Gastroesophageal sphincter (tissue), 3 donors: Measurements from ENCODE around the gene GSTM4.

Experiments used
- CTCF ChIP-seq, 4 experiments: fragments of 200-600 bp in 2 of 4; fragments of 450-650 bp in 2 of 4; sonication (generic) in 1 of 4; IDR thresholded peaks; one replicate each; pipeline ENCODE4 v1.5.1; 2017 to 2019; ENCODE audit warnings: antibody characterized with exemption in 4 of 4, mild to moderate bottlenecking in 2 of 4, moderate library complexity in 2 of 4
- EP300 ChIP-seq: sonication (generic); formaldehyde crosslinking; IDR thresholded peaks from one replicate; pipeline ENCODE4 v1.6.1; 2017; ENCODE audit warnings: antibody characterized with exemption, mild to moderate bottlenecking
- POLR2A ChIP-seq, 2 donors: fragments of 450-650 bp; IDR thresholded peaks; one replicate each; pipeline ENCODE4 v1.6.1; 2017; ENCODE audit warnings: antibody characterized with exemption in 2 of 2, mild to moderate bottlenecking in 2 of 2, moderate library complexity in 1 of 2
- POLR2AphosphoS5 ChIP-seq: sonication (generic); formaldehyde crosslinking; IDR thresholded peaks from one replicate; pipeline ENCODE4 v1.6.1; 2017; ENCODE audit warnings: antibody characterized with exemption

GRCh38 chr1:109657970-109658369, 2.1 kb downstream of the GSTM4 start:
- TF ChIP-seq POLR2A (IDR thresholded peaks at IDR 0.05): no peak
- TF ChIP-seq CTCF (IDR thresholded peaks at IDR 0.05): no peak
- no peak for TF ChIP-seq EP300
- TF ChIP-seq POLR2AphosphoS5: no peak
